B cell (primary cell): ENCODE measurements around the gene GSTA2.

Experiments used
- EZH2 ChIP-seq: IDR thresholded peaks from 2 replicates; pipeline ENCODE4 v1.6.1; 2012; ENCODE audit warnings: borderline replicate concordance, low read depth, mild to moderate bottlenecking, moderate library complexity, low read length; ENCODE audit not compliant: insufficient read depth, poor library complexity, severe bottlenecking
- TF ChIP-seq, protein P1 (sequence below): fragments of 200-600 bp; IDR thresholded peaks from one replicate; pipeline ENCODE4 v1.8.0; 2022; ENCODE audit warnings: antibody characterized with exemption, mild to moderate bottlenecking

DNA sequence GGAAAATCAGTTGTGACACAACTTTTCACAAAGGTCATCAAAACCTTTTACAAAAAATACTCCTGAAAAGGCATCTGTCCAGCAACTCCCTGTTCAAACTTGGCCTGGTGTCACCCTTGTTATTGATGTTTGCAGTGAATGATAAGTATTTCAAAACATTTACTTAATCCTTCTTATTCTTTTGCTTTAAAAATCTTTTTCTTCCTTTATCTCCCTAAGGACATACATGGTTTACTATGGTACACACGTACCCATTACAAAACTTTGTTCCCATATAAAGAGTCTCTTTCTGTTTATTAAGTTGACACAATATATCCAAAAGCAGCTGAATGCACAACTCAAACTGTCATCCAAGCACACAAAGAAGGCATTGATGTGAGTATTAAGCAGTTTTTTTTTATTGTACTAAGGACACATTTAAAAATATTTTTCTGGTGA is 17.5 kb downstream of the GSTA2 start:
- TF ChIP-seq, protein P1, sequence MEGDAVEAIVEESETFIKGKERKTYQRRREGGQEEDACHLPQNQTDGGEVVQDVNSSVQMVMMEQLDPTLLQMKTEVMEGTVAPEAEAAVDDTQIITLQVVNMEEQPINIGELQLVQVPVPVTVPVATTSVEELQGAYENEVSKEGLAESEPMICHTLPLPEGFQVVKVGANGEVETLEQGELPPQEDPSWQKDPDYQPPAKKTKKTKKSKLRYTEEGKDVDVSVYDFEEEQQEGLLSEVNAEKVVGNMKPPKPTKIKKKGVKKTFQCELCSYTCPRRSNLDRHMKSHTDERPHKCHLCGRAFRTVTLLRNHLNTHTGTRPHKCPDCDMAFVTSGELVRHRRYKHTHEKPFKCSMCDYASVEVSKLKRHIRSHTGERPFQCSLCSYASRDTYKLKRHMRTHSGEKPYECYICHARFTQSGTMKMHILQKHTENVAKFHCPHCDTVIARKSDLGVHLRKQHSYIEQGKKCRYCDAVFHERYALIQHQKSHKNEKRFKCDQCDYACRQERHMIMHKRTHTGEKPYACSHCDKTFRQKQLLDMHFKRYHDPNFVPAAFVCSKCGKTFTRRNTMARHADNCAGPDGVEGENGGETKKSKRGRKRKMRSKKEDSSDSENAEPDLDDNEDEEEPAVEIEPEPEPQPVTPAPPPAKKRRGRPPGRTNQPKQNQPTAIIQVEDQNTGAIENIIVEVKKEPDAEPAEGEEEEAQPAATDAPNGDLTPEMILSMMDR, result no peak
- TF ChIP-seq EZH2, result no peak
